HG03097 (cell line): ENCODE measurements around the gene SUPT4H1.

ENCODE experiments used
- ATAC-seq: cut with Tn5 transposase; IDR thresholded peaks from one replicate; pipeline ENCODE4 v1.9.1; 2021; ENCODE audit not compliant: unreplicated experiment, low FRiP score

The SUPT4H1 gene

DNA sequence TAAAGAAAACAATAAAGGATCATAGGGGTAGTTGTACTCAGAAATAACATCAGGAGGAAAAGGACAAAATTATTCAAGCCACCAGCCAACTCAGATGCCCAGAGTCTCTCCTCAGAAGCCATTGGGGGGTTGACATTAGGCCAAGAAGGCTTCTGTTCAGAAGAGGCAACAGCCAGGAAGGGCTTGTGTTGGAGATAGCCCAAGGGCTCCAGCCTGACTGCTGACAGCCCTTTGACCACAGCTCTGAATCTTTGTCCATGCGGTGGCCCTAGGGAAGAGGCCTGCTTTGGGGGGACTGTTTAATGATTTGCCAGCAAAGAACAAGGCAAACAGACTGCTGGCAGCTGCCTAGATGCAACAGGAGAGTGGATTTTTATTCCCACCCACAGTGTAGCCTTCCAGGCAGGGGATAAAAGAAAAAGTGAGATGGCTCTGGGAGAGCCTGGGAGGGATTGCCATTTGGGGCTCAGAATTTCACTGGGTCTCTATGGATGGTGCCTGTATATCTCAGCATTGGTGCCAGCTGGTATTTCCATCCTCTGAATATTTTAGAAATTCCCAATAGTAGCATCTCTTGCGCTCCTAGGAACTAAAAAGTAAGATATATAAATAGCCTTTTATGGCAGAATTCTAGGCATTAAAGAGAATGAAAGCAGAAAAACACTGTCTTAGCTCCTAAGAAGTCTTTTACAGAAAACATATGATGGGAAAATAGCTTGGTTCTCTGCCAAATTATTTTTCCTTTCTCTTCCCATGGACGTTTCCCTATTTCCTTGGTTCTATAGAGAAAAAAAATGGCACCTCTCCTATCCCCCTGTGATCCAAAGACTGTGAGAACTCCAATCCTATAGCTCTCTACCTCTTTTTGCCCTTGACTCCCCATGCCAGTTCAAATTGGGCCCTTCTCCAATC is 29.4 kb upstream of the SUPT4H1 start:
- ATAC-seq = no peak

GRCh38 chr17:58380207-58381123 is 28.5 kb upstream of the SUPT4H1 start:
- ATAC-seq = no peak

DNA sequence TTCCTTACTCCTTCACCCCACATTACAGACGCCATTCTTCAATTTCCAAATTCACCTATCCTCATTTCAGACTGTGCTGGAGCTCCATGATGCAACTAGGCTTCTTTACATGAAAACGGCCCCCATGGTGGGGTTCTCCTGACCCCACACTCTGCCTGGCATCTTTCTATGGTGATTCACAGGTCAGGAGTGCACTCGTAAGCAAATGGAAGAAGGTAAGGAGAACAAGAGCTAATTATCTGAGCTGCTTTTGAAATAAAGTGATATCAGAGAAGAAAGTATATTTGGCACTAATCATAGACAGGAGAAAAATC is 27.5 kb upstream of the SUPT4H1 start:
- ATAC-seq = no peak

DNA sequence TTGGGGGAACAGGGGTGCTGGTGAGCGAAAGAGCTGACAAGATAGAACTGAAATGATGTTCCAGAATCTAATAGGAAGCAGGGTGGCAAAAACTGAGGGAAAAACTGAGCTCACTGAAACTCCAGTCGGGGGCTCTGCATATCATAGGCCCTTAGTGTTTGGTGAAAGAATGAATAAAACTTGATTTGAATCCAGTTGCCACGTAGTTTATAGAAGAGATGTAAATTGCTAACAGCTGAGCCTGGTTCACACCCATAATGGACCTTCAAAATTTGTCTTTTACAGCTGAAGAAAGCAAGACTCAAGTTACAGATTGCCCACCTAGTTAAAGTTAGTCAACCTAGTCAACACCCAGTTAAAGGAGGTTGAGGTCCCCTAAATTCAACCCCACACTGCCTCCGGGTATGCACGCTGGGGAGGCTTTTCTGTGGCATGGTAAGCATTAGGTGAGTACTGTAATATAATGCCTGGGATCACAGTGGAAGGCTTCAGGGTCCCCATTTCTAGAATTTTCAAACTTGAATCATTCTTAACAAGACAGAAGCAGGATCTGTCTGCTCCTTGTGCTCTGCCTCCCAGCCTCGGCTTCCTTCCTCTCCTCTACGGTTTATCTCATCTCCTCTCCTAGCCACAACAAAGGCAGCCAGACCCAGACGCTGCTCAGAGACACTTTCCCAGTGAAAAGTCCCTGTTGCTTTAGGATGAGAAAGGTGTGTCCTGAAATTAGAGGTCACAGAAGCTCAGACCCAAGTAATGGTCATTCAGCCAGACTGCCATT is 26.9 kb upstream of the SUPT4H1 start:
- no peak for ATAC-seq

GRCh38 chr17:58377661-58378060 is 25.7 kb upstream of the SUPT4H1 start:
- no peak for ATAC-seq

GRCh38 chr17:58377093-58377601 is 25.1 kb upstream of the SUPT4H1 start:
- ATAC-seq = no peak

DNA sequence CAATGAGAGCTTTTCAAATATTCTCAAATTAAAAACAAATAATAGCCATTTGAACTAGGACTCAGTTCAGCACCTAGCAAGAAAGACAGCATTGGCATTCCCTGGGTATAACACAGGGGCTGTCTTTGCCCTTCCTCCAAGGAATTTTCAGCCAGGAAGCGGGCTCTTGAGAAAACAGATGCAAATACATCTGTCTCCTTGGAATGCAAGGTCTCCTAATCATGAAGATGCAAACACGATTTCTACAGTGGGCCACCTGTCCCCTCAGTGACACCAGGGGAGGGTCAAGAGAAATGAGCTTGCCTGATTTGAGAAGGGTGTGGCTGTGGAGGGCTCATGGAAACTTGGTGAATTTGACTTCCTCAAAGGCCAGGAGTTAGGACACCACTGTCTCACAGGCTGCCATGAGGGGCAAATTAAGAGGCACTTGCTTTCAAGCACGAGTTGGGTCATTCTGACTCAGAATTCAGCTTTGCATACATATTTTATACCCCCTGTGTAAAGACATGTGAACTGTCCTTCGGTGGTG is 24.5 kb upstream of the SUPT4H1 start:
- no peak for ATAC-seq

DNA sequence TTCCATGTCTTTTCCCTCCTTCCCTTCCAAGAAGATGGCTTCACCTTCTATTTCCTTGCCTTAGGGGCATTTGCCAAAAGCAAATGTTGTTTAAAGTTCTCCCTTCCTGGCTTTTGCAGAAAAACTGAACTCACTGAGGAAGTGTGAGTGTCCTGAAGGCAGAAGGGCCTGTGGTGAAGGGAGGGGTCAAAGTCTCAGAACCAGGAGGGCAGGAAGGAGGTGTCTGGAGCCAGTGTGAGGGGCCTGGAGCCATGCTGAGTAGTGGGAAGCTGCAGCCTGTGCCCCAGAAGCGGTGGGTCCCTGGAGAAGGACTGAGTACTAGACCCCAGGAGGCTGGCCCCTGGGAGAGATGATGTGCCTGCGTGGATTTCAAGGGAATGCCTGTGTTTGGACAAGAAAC is 23.8 kb upstream of the SUPT4H1 start:
- no peak for ATAC-seq

DNA sequence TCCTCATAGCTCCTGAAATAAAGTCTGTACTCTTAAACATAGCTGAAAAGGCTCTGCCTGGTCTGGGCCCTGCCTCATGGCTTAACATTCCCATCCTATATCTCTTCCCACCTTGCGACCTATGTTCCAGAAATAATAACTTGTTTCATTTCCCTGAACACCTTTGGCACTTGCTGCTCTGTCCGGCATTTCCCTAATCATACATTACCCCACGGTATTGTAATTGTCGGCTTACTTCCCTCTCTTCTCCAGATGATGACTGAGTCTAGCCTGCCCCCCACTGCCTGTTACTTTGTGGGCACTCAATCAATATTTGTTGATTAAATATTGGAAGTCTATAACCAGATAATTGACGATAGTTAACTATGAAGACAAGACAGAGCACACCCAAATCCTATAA is 23.3 kb upstream of the SUPT4H1 start:
- ATAC-seq = no peak

- ATAC-seq = no peak
These were observed 21.9 kb upstream of the SUPT4H1 start for GRCh38 chr17:58373923-58374322.

- no peak for ATAC-seq
These were observed 21.0 kb upstream of the SUPT4H1 start for GRCh38 chr17:58373003-58373402.

- ATAC-seq = no peak
These were observed 19.4 kb upstream of the SUPT4H1 start for GRCh38 chr17:58371300-58371950.

DNA sequence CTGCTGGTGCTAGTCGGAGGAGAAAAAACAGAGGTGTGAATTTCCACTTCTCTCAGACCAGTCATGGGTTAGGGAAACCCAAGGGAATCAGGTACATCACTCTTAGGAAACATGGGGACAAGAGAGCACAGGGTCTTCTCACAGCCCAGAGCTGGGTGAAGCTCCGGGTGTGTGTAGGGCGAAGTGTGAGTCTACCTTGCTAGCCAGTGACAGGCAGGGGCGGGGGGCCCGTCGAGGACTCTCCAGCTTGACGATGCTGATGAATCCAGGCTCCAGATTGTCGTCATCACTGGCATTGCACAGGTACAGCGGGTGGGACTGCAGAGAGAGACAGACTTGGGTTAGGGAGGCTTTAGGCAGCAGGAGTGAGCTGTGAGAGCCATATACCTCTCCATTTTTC is 18.7 kb upstream of the SUPT4H1 start:
- ATAC-seq = no peak

- no peak for ATAC-seq
These were observed 18.3 kb upstream of the SUPT4H1 start for GRCh38 chr17:58370309-58370708.

DNA sequence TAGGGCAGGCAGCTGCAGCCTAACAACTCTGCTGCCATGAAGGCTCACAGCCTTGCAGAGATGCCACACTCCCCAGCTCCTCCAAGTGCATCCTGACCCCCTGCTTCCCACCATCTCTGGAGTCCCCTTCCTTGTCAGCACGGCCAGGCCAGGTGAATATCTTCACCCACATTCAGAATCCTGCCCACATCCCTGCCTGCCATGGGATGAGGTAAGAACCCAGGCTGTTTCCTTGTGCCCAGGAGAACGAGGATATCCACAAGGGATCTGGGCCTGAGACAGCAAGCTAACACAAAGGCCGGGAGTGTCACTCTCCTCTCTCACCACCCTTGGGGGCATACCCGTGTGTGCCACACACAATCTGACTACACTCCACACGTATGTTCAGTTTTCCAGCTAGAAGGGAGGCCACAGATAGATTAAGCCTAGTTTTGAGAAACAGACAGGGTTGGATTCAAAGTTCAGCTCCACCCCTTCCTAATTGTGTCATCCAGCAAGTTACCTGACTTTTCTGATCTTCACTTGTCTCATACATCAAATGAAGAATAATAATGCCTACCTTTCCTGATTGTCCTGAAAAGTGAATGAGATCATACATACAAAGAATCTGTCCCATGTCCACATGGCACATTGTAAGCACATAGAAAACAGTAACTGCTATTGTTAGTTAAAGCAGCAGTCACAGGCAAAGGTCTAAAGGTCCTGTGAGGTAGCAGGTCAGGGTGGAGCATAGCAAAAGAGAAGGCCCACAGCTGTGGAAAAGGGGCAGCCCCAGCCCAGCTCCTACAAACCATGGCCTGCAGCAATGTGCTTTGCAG is 17.4 kb upstream of the SUPT4H1 start:
- ATAC-seq = no peak

DNA sequence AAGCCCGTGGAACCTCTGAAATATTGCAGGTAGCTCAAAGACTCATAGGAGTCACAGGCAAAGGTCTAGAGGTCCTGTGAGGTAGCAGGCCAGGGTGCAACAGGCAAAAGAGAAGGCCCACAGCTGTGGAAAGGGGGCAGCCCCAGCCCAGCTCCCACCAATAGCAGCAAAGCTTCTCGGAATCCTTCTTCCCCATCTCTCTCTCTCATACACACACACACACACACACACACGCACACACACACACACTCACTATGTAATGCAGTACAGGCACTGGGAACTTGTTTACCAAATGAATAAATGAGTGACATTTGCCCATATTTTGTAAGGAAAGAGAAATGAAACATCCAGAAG is 16.8 kb upstream of the SUPT4H1 start:
- ATAC-seq = no peak

DNA sequence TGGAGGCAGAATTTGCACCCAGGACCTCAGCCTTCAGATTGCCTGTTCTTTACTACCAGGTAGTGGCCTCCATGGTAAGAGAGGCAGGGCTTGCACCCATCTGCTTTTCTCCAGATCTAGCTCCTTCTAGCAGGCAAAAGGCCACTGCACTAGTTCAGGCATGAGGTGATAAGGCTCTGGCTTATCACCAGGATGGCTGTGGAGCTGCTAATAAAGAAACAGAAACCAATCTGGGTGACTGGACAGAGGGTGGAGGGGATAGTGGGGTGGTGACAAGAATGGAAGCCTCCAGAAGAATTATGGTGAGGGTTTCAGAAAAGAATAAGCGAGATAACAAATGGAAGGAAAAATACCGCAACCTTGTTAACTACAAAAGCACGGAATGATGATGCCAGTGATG is 15.5 kb upstream of the SUPT4H1 start:
- no peak for ATAC-seq

DNA sequence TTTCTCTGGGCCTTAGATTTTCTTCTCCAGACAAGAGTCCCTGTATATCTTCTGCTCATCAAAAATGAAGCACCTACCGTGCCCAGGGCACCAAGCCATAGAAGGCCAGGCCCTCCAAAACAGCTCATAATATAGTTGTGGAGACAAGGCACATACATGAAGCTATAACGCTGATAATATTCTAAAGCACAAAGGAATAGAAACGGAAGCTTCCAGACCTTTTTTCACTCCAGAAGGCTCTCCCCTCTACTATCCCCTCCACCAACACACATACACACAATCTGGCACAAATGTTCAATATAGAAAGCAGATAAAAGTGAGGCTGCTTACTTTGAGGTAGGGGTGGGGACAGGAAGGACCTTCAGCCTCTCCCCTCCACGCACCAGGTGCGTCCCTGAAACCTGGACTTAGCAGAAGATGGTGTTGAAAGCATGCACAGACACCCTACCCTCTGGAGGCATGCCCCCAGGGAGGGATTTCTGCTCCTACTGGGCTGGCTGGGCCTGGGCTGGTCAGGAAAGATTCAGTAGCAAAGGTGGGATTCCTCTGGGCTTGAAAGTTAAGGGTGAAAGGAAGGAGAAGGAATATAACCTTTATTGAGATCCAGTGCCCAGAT is 14.1 kb upstream of the SUPT4H1 start:
- no peak for ATAC-seq
